Activated B cell treated with CpG ODN at 0.5 μM for 24 hours (primary cell): ENCODE data around the gene KRT81. TPM values are rescaled to one million over a fixed set of nuclear protein-coding genes. Genes with fewer than 3 reads are reported as not detected.

Experiments
- ATAC-seq: fragments of 200-7000 bp; cut with Tn5 transposase; one replicate; pipeline ENCODE4 v1.10.0; 2021; ENCODE audit warnings: low read depth, mild to moderate bottlenecking, moderate library complexity
- CTCF ChIA-PET: fragments of 350-600 bp; sonication (Branson Sonifier 250); formaldehyde crosslinking; loops from one replicate; lab custom pipeline; 2021; ENCODE audit warnings: antibody characterized with exemption; lab: Charles Lee
- POLR2A ChIA-PET: fragments of 350-600 bp; sonication (Branson Sonifier 250); formaldehyde crosslinking; loops from one replicate; lab custom pipeline; 2021; ENCODE audit warnings: antibody characterized with exemption; lab: Charles Lee
- DNase-seq: peaks from one replicate; pipeline ENCODE4 v3.0.0; 2022
- H3K27ac Mint-ChIP-seq: one replicate; pipeline ENCODE4 v1.8.0; 2020; ENCODE audit warnings: mixed read lengths
- H3K27me3 Mint-ChIP-seq: one replicate; pipeline ENCODE4 v1.8.0; 2021; ENCODE audit warnings: mixed read lengths
- H3K36me3 Mint-ChIP-seq: one replicate; pipeline ENCODE4 v1.8.0; 2021; ENCODE audit warnings: low read depth, mixed read lengths
- H3K4me1 Mint-ChIP-seq: one replicate; pipeline ENCODE4 v1.8.0; 2021; ENCODE audit warnings: mixed read lengths
- H3K4me3 Mint-ChIP-seq: one replicate; pipeline ENCODE4 v1.8.0; 2020; ENCODE audit warnings: mild to moderate bottlenecking, mixed read lengths
- H3K9me3 Mint-ChIP-seq: one replicate; pipeline ENCODE4 v1.8.0; 2020; ENCODE audit warnings: mixed read lengths
- intact Hi-C: fragments of 100-400 bp; cut with micrococcal nuclease; formaldehyde crosslinking; loops from one replicate; pipeline ENCODE4 v1.15.1; 2024
- total RNA-seq: library from RNA; stranded (reverse); gene quantifications from 2 replicates; pipeline ENCODE4 v1.2.3, GENCODE V29; 2022
- TF ChIP-seq, protein P1 (sequence below): fragments of 200-600 bp; IDR thresholded peaks from one replicate; pipeline ENCODE4 v1.8.0; 2022; ENCODE audit warnings: antibody characterized with exemption, mild to moderate bottlenecking

KRT81 gene
- total RNA-seq, 1 donor from 2014 or later = not detected

- H3K36me3 Mint-ChIP-seq = no peaks in the 10 kb centered on the region
- CTCF ChIA-PET = no interaction called here
These were observed 23.6 kb downstream of the KRT81 start for GRCh38 chr12:52267699-52268098.

DNA sequence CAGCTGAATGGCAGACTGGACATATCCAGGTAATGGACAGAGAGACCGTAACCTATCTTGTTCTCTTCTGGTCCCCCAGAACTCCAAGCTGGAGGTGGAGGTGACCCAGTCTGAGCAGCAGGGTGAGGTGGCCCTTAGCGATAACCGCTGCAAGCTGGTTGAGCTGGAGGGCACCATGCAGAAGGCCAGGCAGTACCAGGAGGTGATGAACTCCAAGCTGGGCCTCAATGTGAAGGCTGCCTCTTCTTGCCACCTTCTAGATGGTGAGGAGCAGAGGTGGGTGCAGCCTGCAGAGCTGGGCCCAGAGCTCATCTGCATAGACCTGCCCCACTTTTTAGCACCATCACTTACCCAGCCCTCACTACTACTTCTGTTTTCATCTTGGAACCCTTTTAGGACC, 24.1 kb downstream of the KRT81 start:
- Mint-ChIP-seq H3K9me3 (no peaks in the 10 kb centered on the region), H3K27ac (no peak overlapping the region), H3K27me3 (peaks cover 13% of the 10 kb centered on the region), H3K4me3 (no peak overlapping the region), H3K4me1 (no peaks in the 10 kb centered on the region), H3K36me3 (no peaks in the 10 kb centered on the region)
- no peak for ATAC-seq
- intact Hi-C loops = no loop called here
- TF ChIP-seq, protein P1, sequence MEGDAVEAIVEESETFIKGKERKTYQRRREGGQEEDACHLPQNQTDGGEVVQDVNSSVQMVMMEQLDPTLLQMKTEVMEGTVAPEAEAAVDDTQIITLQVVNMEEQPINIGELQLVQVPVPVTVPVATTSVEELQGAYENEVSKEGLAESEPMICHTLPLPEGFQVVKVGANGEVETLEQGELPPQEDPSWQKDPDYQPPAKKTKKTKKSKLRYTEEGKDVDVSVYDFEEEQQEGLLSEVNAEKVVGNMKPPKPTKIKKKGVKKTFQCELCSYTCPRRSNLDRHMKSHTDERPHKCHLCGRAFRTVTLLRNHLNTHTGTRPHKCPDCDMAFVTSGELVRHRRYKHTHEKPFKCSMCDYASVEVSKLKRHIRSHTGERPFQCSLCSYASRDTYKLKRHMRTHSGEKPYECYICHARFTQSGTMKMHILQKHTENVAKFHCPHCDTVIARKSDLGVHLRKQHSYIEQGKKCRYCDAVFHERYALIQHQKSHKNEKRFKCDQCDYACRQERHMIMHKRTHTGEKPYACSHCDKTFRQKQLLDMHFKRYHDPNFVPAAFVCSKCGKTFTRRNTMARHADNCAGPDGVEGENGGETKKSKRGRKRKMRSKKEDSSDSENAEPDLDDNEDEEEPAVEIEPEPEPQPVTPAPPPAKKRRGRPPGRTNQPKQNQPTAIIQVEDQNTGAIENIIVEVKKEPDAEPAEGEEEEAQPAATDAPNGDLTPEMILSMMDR = no peak
- ChIA-PET POLR2A (no interaction called here), CTCF (no interaction called here)
- DNase-seq = no peak

More at GRCh38 chr12:52267699-52268098, 23.6 kb downstream of the KRT81 start:
- Mint-ChIP-seq H3K27ac (no peak overlapping the region), H3K9me3 (no peaks in the 10 kb centered on the region), H3K27me3 (peaks cover 12% of the 10 kb centered on the region), H3K4me1 (no peaks in the 10 kb centered on the region), H3K4me3 (no peak overlapping the region)
- ATAC-seq (no peak), DNase-seq (no peak)
- TF ChIP-seq, protein P1 = no peak
- POLR2A ChIA-PET = no interaction called here
- intact Hi-C loops = no loop called here

- ChIA-PET CTCF (no interaction called here), POLR2A (no interaction called here)
- TF ChIP-seq, protein P1 = no peak
- no peak overlapping the region for H3K27ac Mint-ChIP-seq
- H3K4me3 Mint-ChIP-seq = no peak overlapping the region
- H3K36me3 Mint-ChIP-seq = no peaks in the 10 kb centered on the region
- DNase-seq (no peak), ATAC-seq (no peak)
- intact Hi-C loops = no loop called here
- no peaks in the 10 kb centered on the region for H3K9me3 Mint-ChIP-seq
- peaks cover 15% of the 10 kb centered on the region for H3K27me3 Mint-ChIP-seq
- H3K4me1 Mint-ChIP-seq = no peaks in the 10 kb centered on the region
These were observed 24.8 kb downstream of the KRT81 start for GRCh38 chr12:52266514-52266913.

DNA sequence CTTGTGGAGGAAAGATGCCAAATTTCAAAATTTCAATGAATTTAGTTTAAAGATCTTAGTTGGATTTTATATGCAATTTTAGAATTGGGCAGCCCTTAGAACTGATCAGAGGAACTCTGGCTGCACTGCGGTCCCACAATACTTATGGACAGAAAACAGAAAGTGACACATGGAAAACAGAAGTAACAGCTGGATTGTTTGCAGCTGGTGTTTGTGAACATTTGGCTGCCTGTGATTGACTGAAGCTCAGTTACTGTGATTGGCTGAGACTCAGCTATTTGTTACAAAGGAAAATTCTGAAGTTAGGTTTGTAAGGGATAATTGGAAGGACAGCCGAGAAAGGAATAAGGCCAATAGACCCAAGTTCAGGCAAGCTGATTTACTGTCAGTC, 26.9 kb downstream of the KRT81 start:
- H3K4me3 Mint-ChIP-seq = no peak overlapping the region
- ATAC-seq (no peak), DNase-seq (no peak)
- TF ChIP-seq, protein P1 = no peak
- POLR2A ChIA-PET = no interaction called here
- CTCF ChIA-PET = no interaction called here
- no peak overlapping the region for H3K27ac Mint-ChIP-seq
- H3K4me1 Mint-ChIP-seq = no peaks in the 10 kb centered on the region
- intact Hi-C loops = no loop called here
- no peaks in the 10 kb centered on the region for H3K9me3 Mint-ChIP-seq
- peaks cover 15% of the 10 kb centered on the region for H3K27me3 Mint-ChIP-seq
- H3K36me3 Mint-ChIP-seq = no peaks in the 10 kb centered on the region

DNA sequence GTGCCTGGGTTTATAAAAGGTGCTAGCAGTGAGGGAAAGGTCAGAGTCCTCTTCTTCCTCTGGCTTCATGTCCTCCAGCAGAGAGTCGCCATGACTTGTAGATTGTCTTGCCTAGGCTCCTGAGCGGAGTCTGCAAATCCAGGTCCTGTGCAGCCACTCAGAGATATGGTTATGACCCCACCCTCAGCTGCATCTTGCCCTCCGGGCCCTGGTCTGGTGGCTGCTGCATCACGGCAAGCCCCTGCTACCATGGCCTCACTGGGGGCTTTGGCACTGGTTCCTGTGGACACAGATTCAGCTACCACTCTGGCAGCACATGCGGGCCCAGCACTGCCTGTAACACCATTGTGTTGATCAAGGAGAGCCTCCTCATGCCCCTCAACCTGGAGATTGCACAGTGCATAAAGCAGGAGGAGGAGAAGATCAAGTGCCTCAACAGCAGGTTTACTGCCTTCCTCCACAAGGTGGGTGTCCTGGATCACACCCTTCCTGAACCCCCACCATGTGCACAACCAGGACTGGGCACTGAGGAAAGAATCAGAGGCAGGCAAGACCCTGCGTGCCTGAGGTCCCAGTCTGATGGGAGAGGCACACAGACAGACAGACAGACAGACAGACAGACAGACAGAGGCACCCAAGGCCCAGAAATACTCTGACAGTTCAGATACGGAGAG, 27.4 kb downstream of the KRT81 start:
- no peak overlapping the region for H3K4me3 Mint-ChIP-seq

More for the DNA sequence above, 27.4 kb downstream of the KRT81 start:
- ChIA-PET CTCF (no interaction called here), POLR2A (no interaction called here)
- intact Hi-C loops = no loop called here
- no peak for DNase-seq
- ATAC-seq = no peak
- Mint-ChIP-seq H3K9me3 (no peaks in the 10 kb centered on the region), H3K36me3 (no peaks in the 10 kb centered on the region), H3K4me1 (no peaks in the 10 kb centered on the region), H3K27ac (no peak overlapping the region), H3K27me3 (peaks cover 19% of the 10 kb centered on the region)
- TF ChIP-seq, protein P1 = no peak
